ENCODE measurements around the gene ARL6IP5. TPM values are rescaled to one million over a fixed set of nuclear protein-coding genes. Genes with fewer than 3 reads are reported as not detected.

Gene ARL6IP5
- total RNA-seq, 2 experiments from 2014 or later = 179 to 182 TPM

DNA sequence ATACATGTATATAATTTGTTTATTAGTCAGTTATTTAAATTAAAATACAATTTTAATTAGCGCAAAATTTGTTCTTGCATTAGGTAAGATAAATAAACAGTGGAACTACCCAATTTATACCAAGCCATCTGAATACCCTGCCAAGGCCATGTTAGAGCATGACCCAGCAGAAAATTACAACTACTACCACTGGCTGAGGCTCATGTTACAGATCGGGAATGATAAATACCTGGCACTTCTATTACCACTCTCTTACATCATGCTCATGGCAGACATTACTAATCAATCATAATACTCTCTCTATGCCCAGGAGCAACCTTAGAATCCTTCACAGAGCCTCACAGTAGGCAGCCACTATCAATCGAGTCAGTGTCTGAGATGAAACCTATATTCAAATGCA lies 58.9 kb downstream of the ARL6IP5 start:
- CTCF ChIA-PET = no interaction called here
- no peaks in the 10 kb centered on the region for H3K4me1 Mint-ChIP-seq

DNA sequence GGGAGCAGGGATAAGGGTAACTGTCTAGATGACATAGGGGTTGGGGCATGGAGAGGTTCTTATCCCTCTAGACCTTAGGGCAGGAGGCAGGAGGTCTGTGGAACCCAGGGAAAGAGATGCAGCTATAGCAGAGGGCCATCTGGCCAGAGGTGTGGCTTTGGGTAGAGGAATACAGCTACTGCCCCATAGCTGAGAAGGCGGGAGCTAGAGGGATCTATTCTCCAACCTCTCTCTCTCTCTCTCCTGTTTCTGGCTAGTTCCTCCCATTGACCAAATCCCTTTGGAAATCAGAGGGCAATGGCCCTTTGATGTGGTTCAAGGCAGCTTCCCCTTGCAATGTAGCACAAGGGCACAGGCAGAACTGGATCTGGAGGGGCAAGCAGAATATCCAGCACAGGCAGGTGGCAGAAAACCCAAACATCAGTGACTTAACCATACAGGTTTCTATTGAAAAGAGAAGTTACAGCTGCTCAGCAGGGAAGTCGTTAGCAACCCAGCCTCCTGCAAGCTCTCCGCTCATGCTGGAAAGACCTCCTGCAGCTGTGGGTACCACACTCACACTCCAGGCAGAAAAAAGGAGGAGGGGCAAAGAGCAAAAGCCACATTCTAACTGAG lies 60.0 kb downstream of the ARL6IP5 start:
- POLR2A ChIA-PET = no interaction called here
- no peak for DNase-seq
- Mint-ChIP-seq H3K4me3 (no peak overlapping the region), H3K27me3 (peaks cover 25% of the 10 kb centered on the region), H3K36me3 (ENCODE audit: low read depth) (no peaks in the 10 kb centered on the region), H3K9me3 (no peaks in the 10 kb centered on the region), H3K27ac (no peak overlapping the region), H3K4me1 (no peaks in the 10 kb centered on the region)
- CTCF ChIA-PET = interaction anchor here (1.2 to 1.6 kb wide), 5 partner anchors 17 to 265 kb away, joined by 3 to 6 read pairs (median 4); no protein-coding TSS in a partner anchor

More for the DNA sequence above, 58.9 kb downstream of the ARL6IP5 start:
- Mint-ChIP-seq H3K9me3 (no peaks in the 10 kb centered on the region), H3K4me3 (no peak overlapping the region), H3K27ac (no peak overlapping the region), H3K27me3 (peaks cover 30% of the 10 kb centered on the region), H3K36me3 (ENCODE audit: low read depth) (no peaks in the 10 kb centered on the region)
- no peak for DNase-seq
- POLR2A ChIA-PET = no interaction called here

DNA sequence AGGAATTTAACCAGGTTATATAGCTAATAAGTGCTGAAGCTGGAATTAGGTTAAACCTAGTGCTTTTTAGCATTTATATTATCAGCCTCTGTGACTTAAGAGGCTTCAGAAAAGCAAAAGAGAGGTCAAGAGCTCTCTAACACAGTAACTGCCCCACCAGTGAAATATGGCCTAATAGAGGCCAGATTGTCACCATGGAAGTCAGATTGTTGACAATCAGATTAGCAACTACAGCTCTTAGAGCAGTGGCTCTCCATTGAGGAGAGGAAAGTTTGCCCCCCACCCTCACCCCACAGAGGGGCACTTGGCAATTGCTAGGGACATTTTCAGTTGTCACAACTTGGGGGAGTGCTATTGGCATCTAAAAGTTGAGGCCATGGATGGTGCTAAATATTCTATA lies 61.0 kb downstream of the ARL6IP5 start:
- Mint-ChIP-seq H3K36me3 (ENCODE audit: low read depth) (no peaks in the 10 kb centered on the region), H3K27me3 (peaks cover 21% of the 10 kb centered on the region), H3K4me1 (no peaks in the 10 kb centered on the region), H3K9me3 (no peaks in the 10 kb centered on the region), H3K27ac (no peak overlapping the region), H3K4me3 (no peak overlapping the region)
- ChIA-PET CTCF (interaction anchor here (1.2 to 1.6 kb wide), 5 partner anchors 16 to 265 kb away, joined by 3 to 6 read pairs (median 4); no protein-coding TSS in a partner anchor), POLR2A (no interaction called here)
- no peak for DNase-seq

DNA sequence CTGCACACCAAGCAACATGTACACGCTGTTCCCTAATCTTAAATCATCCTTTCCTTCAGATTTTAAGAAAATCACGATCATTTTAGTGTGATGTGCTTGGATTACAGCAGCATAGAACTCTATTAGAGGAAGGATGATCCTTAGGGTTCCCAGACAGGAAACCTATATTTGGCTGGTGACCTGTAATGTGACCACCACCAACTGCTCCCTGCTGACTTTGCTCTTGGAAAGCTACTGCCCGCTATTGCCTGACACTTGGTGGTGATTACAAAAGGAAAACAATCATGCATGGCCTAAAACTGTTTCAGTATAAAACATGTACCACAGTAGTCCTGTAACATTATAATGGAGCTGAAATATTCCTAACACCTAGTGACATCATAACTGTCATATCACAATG lies 64.8 kb downstream of the ARL6IP5 start:
- Mint-ChIP-seq H3K9me3 (no peaks in the 10 kb centered on the region), H3K4me3 (no peak overlapping the region), H3K36me3 (ENCODE audit: low read depth) (no peaks in the 10 kb centered on the region), H3K4me1 (no peaks in the 10 kb centered on the region), H3K27ac (no peak overlapping the region), H3K27me3 (peaks cover 7% of the 10 kb centered on the region)
- CTCF ChIA-PET = interaction anchor here (1.4 to 1.5 kb wide), 2 partner anchors 12 to 157 kb away, joined by 5 read pairs; no protein-coding TSS in a partner anchor
- DNase-seq = no peak
- POLR2A ChIA-PET = no interaction called here

Other genes with a start within 250 kb of the ARL6IP5 start
- gene TAFA4, start 152.4 kb upstream of the ARL6IP5 start, total RNA-seq = not detected
- gene EOGT, start 71.3 kb upstream of the ARL6IP5 start, total RNA-seq = 10 to 100 TPM; 12.9 to 13.7 TPM
- gene TMF1, start 32.6 kb upstream of the ARL6IP5 start, total RNA-seq = 10 to 100 TPM; 57.4 to 58.0 TPM
- 10 to 100 TPM; 93.1 to 96.9 TPM for gene UBA3, start 4.6 kb upstream of the ARL6IP5 start, total RNA-seq
- gene LMOD3, start 37.7 kb downstream of the ARL6IP5 start, total RNA-seq = not detected

Data from activated CD4-positive, alpha-beta memory T cell treated with anti-CD3 and anti-CD28 coated beads, Interleukin-2, amount 10 ng/mL, durations not matched to agents 7 days and 5 days (primary cell).